Measurements from ENCODE around the gene GAREM1.

Gene GAREM1

DNA sequence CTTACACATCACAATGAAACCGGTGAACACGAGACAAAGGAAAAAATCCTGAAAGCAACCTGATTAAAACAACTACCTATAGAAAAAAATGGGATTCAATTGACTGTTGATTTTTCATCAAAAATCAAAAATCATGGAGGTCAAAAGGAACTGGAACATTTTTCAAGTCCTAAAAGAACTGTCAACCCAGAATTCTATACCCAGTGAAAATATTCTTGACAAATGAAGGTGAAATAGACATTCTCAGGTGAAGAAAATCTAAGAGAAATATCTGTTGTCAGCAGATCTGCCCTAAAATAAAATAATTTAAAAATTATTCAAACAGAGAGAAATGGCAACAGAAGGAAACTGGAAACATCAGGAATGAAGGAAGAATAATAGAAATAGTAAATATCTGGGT lies 38.9 kb downstream of the GAREM1 start:
- no peaks in the 10 kb centered on the region for H3K79me2 ChIP-seq (ENCODE audit: low read length)
- H3K9me3 ChIP-seq (ENCODE audit: insufficient read depth, low read length) = 0 out of 2 replicates have a peak, but pooled peaks cover 2% of the 10 kb centered on the region
- H3K4me2 ChIP-seq (ENCODE audit: low read length) = no peak overlapping the region
- H4K20me1 ChIP-seq (ENCODE audit: insufficient read depth, low read length) = no peaks in the 10 kb centered on the region
- no peaks in the 10 kb centered on the region for H3K27me3 ChIP-seq (ENCODE audit: low read depth, low read length)
- H2AFZ ChIP-seq (ENCODE audit: low read depth, low read length) = no peak overlapping the region
- H3K4me3 ChIP-seq (ENCODE audit: low read length) = no peak overlapping the region
- H3K36me3 ChIP-seq (replicated peaks; ENCODE audit: low read depth, low read length) = no peaks in the 10 kb centered on the region
- no peaks in the 10 kb centered on the region for H3K4me1 ChIP-seq (ENCODE audit: low read length)
- no peak overlapping the region for H3K9ac ChIP-seq (ENCODE audit: low read length)
- no peak overlapping the region for H3K27ac ChIP-seq (ENCODE audit: low read length)
- no peak for TF ChIP-seq EZH2phosphoT487 (IDR thresholded peaks at IDR 0.05; ENCODE audit: low read depth)
- TF ChIP-seq CTCF (IDR thresholded peaks at IDR 0.05; ENCODE audit: low read depth, low read length) = no peak

DNA sequence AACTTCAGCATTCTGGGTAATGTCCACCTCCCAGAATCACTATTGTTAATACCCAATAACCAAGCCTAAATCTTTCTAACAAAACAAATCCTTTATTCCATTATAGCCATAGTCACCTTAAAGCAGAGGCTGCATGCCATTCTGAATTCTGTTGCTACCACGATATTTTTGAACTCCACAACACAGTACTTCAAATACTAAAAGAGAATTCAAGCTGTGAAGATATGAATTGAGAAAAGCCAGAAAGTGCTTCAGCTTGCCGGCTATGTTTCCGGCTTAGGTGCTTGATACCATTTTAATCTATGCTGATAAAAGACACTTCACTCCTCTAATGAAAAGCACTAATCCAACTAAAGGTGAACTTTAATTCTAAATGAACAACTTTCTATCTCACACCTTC lies 41.3 kb downstream of the GAREM1 start:
- Histone ChIP-seq H3K4me3 (ENCODE audit: low read length) (no peak overlapping the region), H3K36me3 (replicated peaks; ENCODE audit: low read depth, low read length) (no peaks in the 10 kb centered on the region), H3K9ac (ENCODE audit: low read length) (no peak overlapping the region), H3K79me2 (ENCODE audit: low read length) (no peaks in the 10 kb centered on the region), H4K20me1 (ENCODE audit: insufficient read depth, low read length) (no peaks in the 10 kb centered on the region), H3K27me3 (ENCODE audit: low read depth, low read length) (no peaks in the 10 kb centered on the region), H3K27ac (ENCODE audit: low read length) (no peak overlapping the region), H3K4me2 (ENCODE audit: low read length) (no peak overlapping the region), H3K9me3 (ENCODE audit: insufficient read depth, low read length) (0 out of 2 replicates have a peak, but pooled peaks cover 2% of the 10 kb centered on the region), H3K4me1 (ENCODE audit: low read length) (no peaks in the 10 kb centered on the region), H2AFZ (ENCODE audit: low read depth, low read length) (no peak overlapping the region)
- TF ChIP-seq EZH2phosphoT487 (IDR thresholded peaks at IDR 0.05; ENCODE audit: low read depth) = no peak
- TF ChIP-seq CTCF (IDR thresholded peaks at IDR 0.05; ENCODE audit: low read depth, low read length) = no peak

GRCh38 chr18:32427084-32427900 lies 43.4 kb downstream of the GAREM1 start:
- no peaks in the 10 kb centered on the region for H3K36me3 ChIP-seq (replicated peaks; ENCODE audit: low read depth, low read length)
- H4K20me1 ChIP-seq (ENCODE audit: insufficient read depth, low read length) = no peaks in the 10 kb centered on the region
- H3K4me3 ChIP-seq (ENCODE audit: low read length) = no peak overlapping the region
- no peak overlapping the region for H3K27ac ChIP-seq (ENCODE audit: low read length)
- H3K4me1 ChIP-seq (ENCODE audit: low read length) = no peaks in the 10 kb centered on the region
- no peak overlapping the region for H3K9ac ChIP-seq (ENCODE audit: low read length)
- TF ChIP-seq CTCF (IDR thresholded peaks at IDR 0.05; ENCODE audit: low read depth, low read length) (no peak), EZH2phosphoT487 (IDR thresholded peaks at IDR 0.05; ENCODE audit: low read depth) (no peak)
- no peak overlapping the region for H2AFZ ChIP-seq (ENCODE audit: low read depth, low read length)
- no peaks in the 10 kb centered on the region for H3K27me3 ChIP-seq (ENCODE audit: low read depth, low read length)
- no peaks in the 10 kb centered on the region for H3K9me3 ChIP-seq (ENCODE audit: insufficient read depth, low read length)
- no peak overlapping the region for H3K4me2 ChIP-seq (ENCODE audit: low read length)
- no peaks in the 10 kb centered on the region for H3K79me2 ChIP-seq (ENCODE audit: low read length)

DNA sequence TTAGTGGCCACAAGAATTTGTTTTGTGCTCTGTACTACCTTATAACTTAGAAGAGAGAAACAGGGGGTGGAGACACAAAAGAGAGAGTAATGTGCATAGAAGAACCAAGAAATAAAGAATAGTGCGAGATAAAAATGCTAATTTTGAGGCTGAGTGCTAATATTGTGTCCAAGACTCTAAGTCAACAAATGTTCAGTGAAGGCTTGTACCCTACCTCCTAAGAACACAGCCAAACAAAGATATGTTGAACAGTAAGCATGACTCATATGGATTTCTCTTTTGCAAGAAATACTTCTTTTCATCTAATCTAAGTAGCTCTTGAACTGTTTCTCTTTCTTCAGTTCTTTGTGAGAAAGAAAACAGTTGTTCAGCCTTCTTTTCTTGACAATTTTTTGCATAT lies 45.2 kb downstream of the GAREM1 start:
- peaks cover 7% of the 10 kb centered on the region for H3K4me1 ChIP-seq (ENCODE audit: low read length)
- no peaks in the 10 kb centered on the region for H3K27me3 ChIP-seq (ENCODE audit: low read depth, low read length)
- no peak for TF ChIP-seq EZH2phosphoT487 (IDR thresholded peaks at IDR 0.05; ENCODE audit: low read depth)
- no peak for TF ChIP-seq CTCF (IDR thresholded peaks at IDR 0.05; ENCODE audit: low read depth, low read length)
- no peaks in the 10 kb centered on the region for H3K9me3 ChIP-seq (ENCODE audit: insufficient read depth, low read length)
- no peak overlapping the region for H3K4me3 ChIP-seq (ENCODE audit: low read length)
- no peak overlapping the region for H3K9ac ChIP-seq (ENCODE audit: low read length)
- no peak overlapping the region for H2AFZ ChIP-seq (ENCODE audit: low read depth, low read length)
- H3K4me2 ChIP-seq (ENCODE audit: low read length) = no peak overlapping the region
- H3K79me2 ChIP-seq (ENCODE audit: low read length) = no peaks in the 10 kb centered on the region
- no peak overlapping the region for H3K27ac ChIP-seq (ENCODE audit: low read length)
- H4K20me1 ChIP-seq (ENCODE audit: insufficient read depth, low read length) = no peaks in the 10 kb centered on the region
- no peaks in the 10 kb centered on the region for H3K36me3 ChIP-seq (replicated peaks; ENCODE audit: low read depth, low read length)
